Islet of Langerhans (tissue), 1 donor: ENCODE results near the gene ROR2.
"Not testable (repeated sequence)": the region's sequence is repeated elsewhere in the genome, so short reads cannot be mapped to it uniquely, and the experiment has no call there.

ENCODE experiments used
- FAIRE-seq: peaks from one replicate; lab custom pipeline; 2011; peaks lifted over from hg19 to GRCh38; lab: Jason Lieb, UNC

The ROR2 gene

GRCh38 chr9:91622121-91622520 is 327.9 kb downstream of the ROR2 start:
- FAIRE-seq = not testable (repeated sequence)

- not testable (repeated sequence) for FAIRE-seq
Observed at GRCh38 chr9:91614044-91614443, 336.0 kb downstream of the ROR2 start.

DNA sequence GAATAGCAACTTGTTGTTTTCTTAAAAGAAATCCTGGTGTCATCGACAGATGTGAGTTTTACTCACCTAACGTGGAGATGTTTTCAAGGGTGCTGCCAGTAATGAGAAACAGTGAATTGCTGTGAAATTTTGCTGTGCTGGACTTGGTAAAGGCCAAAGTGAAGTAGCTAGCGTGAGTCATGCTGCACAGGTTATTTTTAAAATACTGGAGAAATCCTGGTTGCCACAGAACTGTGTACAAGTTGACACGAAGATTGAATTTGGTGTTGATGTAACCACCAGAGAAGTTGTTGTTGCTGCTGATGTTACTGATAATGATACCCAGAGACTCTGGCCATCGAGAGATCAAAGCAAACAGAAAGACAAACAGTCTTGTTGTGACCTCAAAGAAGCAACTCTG is 338.4 kb downstream of the ROR2 start:
- no peak for FAIRE-seq

DNA sequence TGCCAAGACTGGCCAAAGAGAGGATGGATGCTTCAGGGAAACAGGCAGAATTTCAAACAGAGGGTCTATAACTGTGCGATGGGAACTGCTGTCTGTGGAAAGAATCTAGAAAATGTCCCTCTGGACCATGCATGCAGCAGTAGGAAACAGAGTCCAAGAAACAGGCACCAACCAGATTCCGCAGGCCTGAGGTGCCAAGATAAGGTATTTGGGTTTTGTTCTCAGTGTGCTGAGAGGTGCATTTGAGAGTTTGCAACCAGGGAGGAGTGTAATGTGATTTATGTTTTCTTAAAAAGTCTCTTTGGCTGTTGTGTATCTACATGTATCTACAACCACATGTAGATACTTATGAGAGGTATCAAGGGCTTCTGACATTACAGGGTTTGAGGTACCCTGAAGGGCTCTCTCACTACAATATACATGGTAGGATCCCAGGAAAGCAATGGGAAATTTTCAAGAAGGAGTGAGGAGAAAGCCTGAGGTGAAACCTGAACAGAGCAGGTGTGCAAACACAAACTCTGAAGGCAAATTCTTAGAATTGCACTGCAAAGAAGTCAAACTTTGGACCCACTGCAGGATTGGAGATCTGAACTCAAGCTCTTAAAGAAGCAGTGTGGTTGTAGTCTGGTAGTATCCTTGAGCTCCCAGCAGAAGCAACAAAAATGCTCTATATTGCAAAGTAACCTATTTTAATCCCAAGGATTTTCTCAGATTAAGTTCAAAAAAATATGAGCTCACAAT is 343.6 kb downstream of the ROR2 start:
- FAIRE-seq = no peak

- FAIRE-seq = no peak
Observed at GRCh38 chr9:91604451-91605179, 345.4 kb downstream of the ROR2 start.

DNA sequence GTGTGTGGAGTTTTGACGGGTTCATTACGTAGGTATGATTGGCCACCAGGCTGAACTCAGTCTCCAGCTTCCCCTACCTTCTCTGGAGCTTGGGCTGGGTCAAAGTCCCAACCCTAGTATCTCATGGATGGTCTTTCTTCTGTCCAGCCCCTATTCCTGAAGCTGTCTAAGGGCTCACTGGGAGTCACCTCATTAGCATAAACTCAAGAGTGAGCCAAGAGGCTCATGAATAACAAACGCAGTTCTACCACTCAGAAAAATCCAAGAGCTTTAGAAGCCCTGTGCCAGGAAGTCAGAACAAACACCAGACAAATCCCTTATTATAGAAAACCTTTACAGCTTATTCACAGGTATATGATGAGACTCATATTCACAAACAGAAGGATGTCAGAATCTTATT is 346.1 kb downstream of the ROR2 start:
- FAIRE-seq = no peak

GRCh38 chr9:91599564-91599963 is 350.5 kb downstream of the ROR2 start:
- no peak for FAIRE-seq

DNA sequence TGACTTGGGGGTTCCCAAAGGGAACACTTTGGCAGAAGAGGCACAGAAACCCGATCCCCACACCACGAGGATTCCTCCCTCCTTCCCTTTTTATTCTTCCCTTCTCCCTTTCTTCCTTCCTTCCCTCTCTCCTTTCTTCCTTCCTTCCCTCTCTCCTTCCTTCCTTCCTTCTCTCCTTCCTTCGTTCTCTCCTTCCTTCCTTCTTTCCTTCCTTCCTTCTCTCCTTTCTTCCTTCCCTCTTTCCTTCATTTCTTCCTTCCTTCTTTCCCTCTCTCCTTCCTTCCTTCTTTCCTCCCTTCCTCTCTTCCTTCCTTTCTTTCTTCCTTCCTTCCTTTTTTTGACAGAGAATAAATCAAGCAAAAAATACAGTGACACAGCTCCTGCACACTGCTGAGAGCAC is 358.4 kb downstream of the ROR2 start:
- no peak for FAIRE-seq

- no peak for FAIRE-seq
Observed at GRCh38 chr9:91589101-91589553, 360.9 kb downstream of the ROR2 start.

GRCh38 chr9:91586282-91586681 is 363.7 kb downstream of the ROR2 start:
- no peak for FAIRE-seq

- FAIRE-seq = no peak
Observed at GRCh38 chr9:91583966-91584365, 366.1 kb downstream of the ROR2 start.

GRCh38 chr9:91583161-91583875 is 366.7 kb downstream of the ROR2 start:
- FAIRE-seq = no peak

DNA sequence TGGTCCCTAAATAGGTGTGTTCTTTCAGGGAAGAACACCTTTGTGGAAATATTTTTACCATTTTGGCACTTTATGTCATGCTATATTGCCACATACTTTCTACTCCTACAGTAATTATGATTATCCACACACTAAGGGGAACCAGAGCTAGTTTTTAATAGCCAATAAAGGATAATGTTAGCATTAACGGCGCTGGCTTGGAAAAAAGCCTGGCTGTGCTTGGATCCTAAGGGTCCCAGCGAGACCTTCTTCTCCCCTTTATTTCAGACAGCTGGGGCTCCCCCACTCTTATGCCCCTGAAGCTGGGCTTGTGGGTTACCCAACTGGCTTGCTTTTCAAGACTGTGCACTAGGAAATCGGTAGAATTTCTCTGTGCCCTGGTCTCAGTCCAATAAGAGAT is 367.8 kb downstream of the ROR2 start:
- FAIRE-seq = no peak

DNA sequence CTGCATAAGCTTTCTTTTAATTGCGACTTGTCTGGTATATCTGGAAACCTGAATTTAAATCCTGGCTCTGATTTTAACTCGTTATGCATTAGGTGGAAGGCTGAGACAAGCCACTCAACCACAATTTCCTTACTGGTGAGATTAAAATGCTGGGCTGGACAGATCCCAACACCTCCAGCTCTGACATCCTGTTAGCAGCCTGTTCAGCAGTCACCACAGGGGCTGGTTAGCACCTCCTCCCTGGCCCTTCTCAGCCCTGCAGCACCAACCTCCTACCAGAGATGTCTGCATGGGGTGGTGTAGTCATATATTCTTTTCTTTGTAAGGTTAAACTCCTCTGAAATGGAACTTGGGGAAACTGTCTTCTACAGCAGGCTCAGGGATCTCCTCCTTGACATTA is 369.9 kb downstream of the ROR2 start:
- FAIRE-seq = no peak

DNA sequence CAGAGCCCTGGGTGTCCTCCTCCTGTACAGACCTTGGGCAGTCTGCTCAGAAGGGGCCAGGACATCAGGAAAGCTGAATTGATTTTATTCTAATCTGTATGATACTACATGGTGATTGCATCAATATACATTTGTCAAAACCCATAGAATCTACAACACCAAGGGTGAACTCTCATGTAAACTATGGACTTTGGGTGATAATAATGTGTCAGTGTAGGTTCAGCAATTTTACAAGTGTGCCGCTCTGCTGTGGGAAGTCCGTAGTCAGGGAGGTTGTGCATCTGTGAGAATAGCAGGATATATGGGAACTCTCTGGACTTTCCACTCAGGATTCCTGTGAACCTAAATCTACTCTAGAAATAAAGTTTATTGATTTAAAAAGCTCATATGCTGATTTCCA is 371.1 kb downstream of the ROR2 start:
- no peak for FAIRE-seq

DNA sequence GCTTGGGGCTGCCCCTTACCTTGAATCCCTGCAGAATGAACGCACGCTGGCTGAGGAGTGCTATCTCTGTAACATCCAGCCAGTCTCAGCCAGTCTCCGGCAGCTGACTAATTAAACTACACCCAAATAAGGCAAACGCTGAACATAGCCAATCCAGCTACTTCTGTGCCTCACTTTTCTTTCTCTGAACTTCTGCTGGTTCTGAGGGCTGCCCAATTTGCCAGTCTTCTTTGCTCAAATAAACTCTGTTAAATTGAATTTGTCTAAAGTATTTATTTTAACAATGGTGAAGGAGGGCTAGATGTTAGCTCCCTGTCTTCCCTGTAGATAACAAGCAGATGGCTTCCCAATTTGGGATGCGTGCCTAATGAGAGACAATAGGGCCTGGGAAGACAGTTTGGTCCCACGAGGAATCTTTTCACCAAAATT is 372.4 kb downstream of the ROR2 start:
- FAIRE-seq = no peak

GRCh38 chr9:91572811-91573210 is 377.2 kb downstream of the ROR2 start:
- FAIRE-seq = no peak

- no peak for FAIRE-seq
Observed at GRCh38 chr9:91572044-91572443, 378.0 kb downstream of the ROR2 start.

DNA sequence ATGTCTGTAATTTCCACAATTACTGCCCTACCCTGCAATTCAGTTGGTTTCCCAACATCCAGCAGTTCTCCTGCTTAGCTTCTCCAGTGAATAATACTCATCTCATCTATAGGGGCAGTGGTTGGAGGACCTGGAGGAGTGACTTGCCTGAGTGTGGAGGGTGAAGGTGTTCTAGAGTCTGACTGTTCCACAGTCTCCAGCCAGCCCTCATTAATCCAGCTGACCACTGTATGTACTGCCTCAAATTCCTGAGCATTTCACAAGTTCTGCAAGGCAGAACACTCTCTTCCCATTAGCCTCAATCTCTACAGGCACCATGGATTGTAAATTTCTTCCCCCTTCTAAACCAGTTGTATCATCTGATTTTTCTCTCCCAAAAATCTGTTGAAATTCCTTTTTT is 379.0 kb downstream of the ROR2 start:
- FAIRE-seq = no peak

DNA sequence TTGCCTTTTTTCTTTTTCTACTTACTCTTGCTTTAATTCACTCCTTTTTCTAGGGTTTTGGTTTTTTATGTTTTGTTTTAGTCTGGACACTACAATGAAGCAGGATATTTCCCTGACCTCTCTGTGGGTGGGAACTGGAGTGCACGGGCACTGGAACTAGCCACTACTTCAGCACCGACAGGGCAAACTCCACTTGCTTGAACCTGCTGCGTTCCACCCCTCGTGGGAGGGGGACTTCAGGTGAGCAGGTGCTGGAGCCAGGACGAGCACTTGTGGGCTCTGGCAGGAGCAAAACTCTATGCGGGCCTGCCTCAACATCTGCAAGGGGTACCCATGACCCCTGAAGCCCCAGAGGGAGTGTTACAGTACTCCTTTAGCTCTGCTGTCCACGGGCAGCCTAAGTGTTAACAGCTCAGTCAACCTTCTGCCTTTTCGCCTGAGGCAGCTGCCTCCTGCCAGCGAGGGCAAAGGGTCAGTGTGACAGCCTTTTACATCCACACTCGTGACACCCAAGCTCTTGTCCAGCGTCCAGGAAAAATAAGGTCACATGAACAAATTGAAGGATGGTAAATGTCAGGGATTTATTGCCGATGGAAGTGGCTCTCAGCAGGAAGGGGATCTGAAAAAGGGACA is 382.3 kb downstream of the ROR2 start:
- no peak for FAIRE-seq

- FAIRE-seq = no peak
Observed at GRCh38 chr9:91564081-91564670, 385.9 kb downstream of the ROR2 start.

- FAIRE-seq = no peak
Observed at GRCh38 chr9:91562416-91562815, 387.6 kb downstream of the ROR2 start.
